ENCODE measurements around the gene ETFA. TPM values are rescaled to one million over a fixed set of nuclear protein-coding genes. Genes with fewer than 3 reads are reported as not detected.

Gene ETFA
- total RNA-seq, 1 donor from 2014 or later = 68.7 TPM

DNA sequence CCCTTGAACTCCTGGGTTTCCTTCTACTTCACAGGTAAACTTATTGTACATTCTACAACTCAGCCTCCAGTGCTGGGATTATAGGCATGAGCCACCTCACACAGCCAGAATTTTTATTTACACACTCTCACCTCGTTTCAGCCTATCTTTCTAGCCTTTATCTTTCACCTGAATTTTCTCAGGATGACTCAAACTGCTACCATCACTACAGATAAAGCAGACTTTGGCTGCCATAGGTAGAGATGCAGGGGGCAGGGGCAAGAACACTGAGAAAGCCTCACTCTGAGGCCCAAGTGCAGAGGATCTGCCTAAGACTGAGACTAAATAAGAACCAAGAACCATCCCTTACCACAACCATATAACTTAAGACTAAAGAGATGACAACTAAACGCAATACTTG is 59.0 kb downstream of the ETFA start:
- DNase-seq (ENCODE audit: low read depth) = no peak
- TF ChIP-seq, protein P1, sequence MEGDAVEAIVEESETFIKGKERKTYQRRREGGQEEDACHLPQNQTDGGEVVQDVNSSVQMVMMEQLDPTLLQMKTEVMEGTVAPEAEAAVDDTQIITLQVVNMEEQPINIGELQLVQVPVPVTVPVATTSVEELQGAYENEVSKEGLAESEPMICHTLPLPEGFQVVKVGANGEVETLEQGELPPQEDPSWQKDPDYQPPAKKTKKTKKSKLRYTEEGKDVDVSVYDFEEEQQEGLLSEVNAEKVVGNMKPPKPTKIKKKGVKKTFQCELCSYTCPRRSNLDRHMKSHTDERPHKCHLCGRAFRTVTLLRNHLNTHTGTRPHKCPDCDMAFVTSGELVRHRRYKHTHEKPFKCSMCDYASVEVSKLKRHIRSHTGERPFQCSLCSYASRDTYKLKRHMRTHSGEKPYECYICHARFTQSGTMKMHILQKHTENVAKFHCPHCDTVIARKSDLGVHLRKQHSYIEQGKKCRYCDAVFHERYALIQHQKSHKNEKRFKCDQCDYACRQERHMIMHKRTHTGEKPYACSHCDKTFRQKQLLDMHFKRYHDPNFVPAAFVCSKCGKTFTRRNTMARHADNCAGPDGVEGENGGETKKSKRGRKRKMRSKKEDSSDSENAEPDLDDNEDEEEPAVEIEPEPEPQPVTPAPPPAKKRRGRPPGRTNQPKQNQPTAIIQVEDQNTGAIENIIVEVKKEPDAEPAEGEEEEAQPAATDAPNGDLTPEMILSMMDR (IDR thresholded peaks at IDR 0.05; ENCODE audit: insufficient read depth, low read length, poor library complexity, severe bottlenecking) = no peak
- H3K4me3 ChIP-seq (ENCODE audit: low read depth, low read length) = no peak overlapping the region

DNA sequence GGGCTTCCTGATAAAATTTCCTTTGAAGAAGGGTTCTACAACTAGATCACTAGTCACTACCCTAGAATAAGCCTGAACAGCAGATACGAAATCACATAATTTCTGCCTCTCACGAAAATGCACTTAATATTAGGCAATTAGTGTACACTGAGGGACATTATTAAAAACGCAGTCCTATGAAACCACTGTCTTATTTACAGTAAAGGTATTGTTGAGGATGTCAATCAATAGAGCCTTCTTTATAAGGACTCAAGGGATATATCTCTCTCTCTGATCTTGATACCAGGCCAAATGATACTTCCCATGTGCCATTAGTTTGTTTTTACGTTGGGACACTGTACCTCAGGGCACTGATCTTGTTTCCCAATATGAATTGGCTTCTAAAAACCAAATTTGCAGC is 59.6 kb downstream of the ETFA start:
- no peaks in the 10 kb centered on the region for H3K27me3 ChIP-seq (ENCODE audit: control insufficient read depth, insufficient read depth, low read length)
- H3K36me3 ChIP-seq (ENCODE audit: control insufficient read depth, insufficient read depth, low read length) = no peaks in the 10 kb centered on the region
- DNase-seq (ENCODE audit: low read depth) = no peak
- TF ChIP-seq, protein P1 (IDR thresholded peaks at IDR 0.05; ENCODE audit: insufficient read depth, low read length, poor library complexity, severe bottlenecking) = no peak
- no peak overlapping the region for H3K4me3 ChIP-seq (ENCODE audit: low read depth, low read length)

More for the DNA sequence above, 59.0 kb downstream of the ETFA start:
- Histone ChIP-seq H3K36me3 (ENCODE audit: control insufficient read depth, insufficient read depth, low read length) (no peaks in the 10 kb centered on the region), H3K27me3 (ENCODE audit: control insufficient read depth, insufficient read depth, low read length) (no peaks in the 10 kb centered on the region)

DNA sequence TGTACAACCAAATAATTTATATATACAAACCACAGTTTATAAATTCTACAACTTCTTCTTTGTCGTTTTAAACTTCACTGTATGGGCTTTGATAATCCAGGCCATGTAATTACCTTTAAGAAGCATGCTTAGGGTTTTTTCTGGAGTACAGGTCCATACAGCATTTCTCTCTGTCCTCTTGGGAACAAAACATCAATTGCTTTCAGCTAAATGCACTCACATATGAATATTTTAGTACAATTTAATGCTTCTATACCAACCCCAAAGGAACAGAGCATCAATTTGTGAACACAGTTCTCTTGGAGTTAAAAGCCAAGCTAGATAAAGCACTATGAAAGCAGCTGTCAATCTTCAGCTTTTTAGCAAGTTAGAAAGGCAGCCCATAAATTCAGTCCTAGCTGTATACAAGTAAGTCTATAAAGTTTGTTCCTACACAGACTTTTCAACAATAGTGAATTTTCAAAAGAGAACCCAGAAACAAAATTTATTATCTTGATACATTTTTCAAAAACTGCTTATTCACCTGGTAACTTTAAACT is 66.1 kb downstream of the ETFA start:
- Histone ChIP-seq H3K27me3 (ENCODE audit: control insufficient read depth, insufficient read depth, low read length) (no peaks in the 10 kb centered on the region), H3K36me3 (ENCODE audit: control insufficient read depth, insufficient read depth, low read length) (no peaks in the 10 kb centered on the region), H3K4me3 (ENCODE audit: low read depth, low read length) (no peak overlapping the region)
- TF ChIP-seq, protein P1 (IDR thresholded peaks at IDR 0.05; ENCODE audit: insufficient read depth, low read length, poor library complexity, severe bottlenecking) = no peak
- DNase-seq (ENCODE audit: low read depth) = no peak

DNA sequence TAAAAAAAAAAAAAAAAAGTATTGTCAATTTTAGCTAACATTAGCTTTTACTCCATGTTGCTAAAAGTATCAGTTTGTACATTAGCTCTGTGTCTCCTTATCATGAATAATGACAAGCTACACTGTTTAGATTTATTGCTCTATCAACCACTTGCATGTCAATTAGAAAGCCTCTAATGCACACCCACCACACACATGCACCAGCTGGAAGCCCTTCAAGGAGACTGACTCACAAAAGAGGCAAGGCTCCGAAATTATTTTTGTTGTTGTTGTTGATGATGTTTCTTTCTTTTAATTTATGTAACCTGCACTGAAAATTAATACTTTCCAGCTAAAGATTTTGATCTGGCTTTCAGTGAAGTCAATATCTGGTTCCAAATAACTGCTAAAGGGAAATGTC is 71.5 kb downstream of the ETFA start:
- Histone ChIP-seq H3K27me3 (ENCODE audit: control insufficient read depth, insufficient read depth, low read length) (no peaks in the 10 kb centered on the region), H3K36me3 (ENCODE audit: control insufficient read depth, insufficient read depth, low read length) (no peaks in the 10 kb centered on the region), H3K4me3 (ENCODE audit: low read depth, low read length) (no peak overlapping the region)
- DNase-seq (ENCODE audit: low read depth) = no peak
- TF ChIP-seq, protein P1 (IDR thresholded peaks at IDR 0.05; ENCODE audit: insufficient read depth, low read length, poor library complexity, severe bottlenecking) = no peak

DNA sequence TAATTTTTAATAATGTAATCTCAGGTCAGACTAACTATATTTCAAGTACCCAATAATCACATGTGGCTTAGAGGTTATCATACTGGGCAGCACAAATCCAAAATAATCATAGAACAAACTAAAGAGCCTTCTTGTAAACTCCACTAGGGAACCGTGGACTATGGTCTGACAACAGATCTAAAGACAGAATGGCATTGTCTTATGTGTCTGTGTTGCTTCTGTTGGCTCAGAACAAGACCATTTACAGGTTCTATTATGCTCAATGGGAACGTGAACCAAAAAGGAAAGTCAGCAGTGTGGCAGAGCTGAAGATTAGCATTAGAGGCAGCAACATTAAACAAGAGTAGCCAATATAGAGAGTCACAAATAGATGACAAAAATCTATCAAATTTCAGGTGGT is 74.9 kb downstream of the ETFA start:
- TF ChIP-seq, protein P1 (IDR thresholded peaks at IDR 0.05; ENCODE audit: insufficient read depth, low read length, poor library complexity, severe bottlenecking) = no peak
- no peak for DNase-seq (ENCODE audit: low read depth)
- no peaks in the 10 kb centered on the region for H3K36me3 ChIP-seq (ENCODE audit: control insufficient read depth, insufficient read depth, low read length)
- H3K27me3 ChIP-seq (ENCODE audit: control insufficient read depth, insufficient read depth, low read length) = no peaks in the 10 kb centered on the region
- no peak overlapping the region for H3K4me3 ChIP-seq (ENCODE audit: low read depth, low read length)

DNA sequence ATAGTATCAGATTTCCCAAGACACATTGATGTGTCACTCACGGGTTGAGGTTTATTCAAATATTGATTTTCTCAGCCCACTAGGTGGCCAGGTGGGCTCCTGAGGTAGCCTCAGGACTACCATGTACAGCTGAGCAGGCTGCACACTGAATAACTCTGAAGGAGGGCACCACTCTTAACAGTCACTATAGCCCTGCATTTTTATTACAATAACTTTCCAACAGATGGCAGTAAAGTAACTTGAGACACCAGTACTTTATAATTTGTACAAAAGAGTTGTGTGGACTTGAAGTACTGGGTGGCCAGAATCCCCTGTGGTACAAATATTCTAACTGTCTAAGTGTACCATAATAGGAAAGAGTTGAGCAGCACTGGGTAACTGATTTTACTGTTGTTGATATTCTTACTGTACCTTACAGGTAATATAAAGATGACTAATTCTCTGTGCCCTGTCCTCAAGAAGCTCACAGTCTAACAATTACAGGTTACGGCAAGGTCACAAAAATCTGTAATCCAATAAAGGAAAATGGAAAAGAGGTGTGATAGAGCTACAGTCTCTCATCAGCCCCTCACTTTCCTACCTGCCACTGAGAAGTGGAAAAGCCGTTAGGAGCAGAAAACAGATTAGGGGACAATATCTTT is 76.0 kb downstream of the ETFA start:
- Histone ChIP-seq H3K4me3 (ENCODE audit: low read depth, low read length) (no peak overlapping the region), H3K36me3 (ENCODE audit: control insufficient read depth, insufficient read depth, low read length) (no peaks in the 10 kb centered on the region), H3K27me3 (ENCODE audit: control insufficient read depth, insufficient read depth, low read length) (no peaks in the 10 kb centered on the region)
- DNase-seq (ENCODE audit: low read depth) = peak; percentile 4
- TF ChIP-seq, protein P1 (IDR thresholded peaks at IDR 0.05; ENCODE audit: insufficient read depth, low read length, poor library complexity, severe bottlenecking) = peak; percentile 45

All from kidney epithelial cell (primary cell).